AML-193 (cell line): ENCODE results near the gene CDC42BPB.
"Not testable (repeated sequence)": the region's sequence is repeated elsewhere in the genome, so short reads cannot be mapped to it uniquely, and the experiment has no call there.

Experiments used
- DNase-seq, 2 experiments: peaks; one replicate each; lab custom pipeline; 2025; lab: John Stamatoyannopoulos, UW

CDC42BPB gene

DNA sequence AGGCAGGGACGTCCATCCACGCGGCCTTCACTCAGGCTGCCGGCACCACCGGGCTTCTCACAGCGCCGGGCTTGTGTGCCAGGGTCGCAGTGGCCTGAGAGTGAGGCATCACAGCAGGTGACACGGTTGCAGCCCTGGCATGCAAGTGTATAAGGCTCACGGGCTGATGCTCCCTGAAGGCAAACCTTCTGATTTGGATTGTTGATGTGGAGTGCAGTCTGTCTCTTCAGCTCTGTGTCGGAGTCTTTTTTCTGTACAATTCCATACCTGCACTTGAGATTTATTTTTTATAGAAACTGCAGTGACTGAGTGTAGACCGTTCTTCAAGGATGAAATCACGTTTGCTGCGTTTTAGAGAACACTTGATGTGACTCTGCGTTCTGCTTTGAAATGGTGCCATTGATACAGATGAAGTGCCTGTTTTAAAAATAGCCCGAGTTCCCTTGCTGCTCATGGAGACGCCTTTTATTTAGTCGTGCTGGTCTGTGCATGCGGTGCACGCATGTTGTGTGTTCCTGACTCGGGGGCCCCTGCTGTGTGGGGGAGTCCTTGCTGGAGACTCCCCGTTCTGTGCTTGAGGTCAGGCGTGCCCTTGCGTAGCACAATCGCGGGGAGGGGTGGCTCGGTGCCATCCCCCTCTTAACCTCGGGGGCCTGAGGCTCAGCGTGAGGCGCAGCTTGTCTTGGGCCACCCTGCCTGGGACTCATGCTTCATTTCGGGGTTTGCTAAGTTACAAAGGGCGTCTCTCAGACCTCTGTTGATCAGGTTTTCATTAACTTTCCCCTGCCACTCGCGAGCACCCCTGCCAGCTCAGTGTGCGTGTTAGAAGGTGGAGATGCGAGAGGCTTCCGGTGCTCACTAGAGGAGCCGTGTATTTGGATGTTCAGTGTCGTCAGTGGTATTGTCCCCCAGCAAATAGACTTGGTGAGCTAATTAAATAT is 156.4 kb downstream of the CDC42BPB start:
- DNase-seq: no peak

- DNase-seq: no peak
Measured at GRCh38 chr14:102899516-102899900, 157.8 kb downstream of the CDC42BPB start.

- no peak for DNase-seq
Measured at GRCh38 chr14:102898776-102899515, 158.4 kb downstream of the CDC42BPB start.

DNA sequence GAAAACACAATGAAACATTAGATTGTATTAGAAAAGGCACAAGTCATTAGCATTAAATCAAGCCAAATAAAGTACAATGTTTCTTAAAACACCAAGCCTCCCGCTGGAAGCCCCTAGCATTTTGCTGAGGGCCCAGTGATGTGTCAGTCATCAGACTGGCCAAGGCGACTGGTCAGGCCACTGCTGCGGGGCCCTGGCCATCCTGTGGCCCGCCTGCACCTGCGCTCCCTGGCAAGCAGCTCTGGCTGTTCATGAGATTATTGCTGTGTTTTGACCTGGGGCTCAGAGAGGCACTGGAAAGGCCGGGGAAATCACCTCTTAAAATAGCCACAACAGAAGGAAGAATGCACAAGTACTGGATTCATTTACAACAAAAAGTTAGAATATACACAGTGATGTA is 159.1 kb downstream of the CDC42BPB start:
- DNase-seq: no peak

GRCh38 chr14:102897299-102898027 is 159.9 kb downstream of the CDC42BPB start:
- no peak for DNase-seq

- DNase-seq: not testable (repeated sequence)
Measured at GRCh38 chr14:102896735-102897134, 160.6 kb downstream of the CDC42BPB start.

GRCh38 chr14:102893452-102893851 is 163.9 kb downstream of the CDC42BPB start:
- DNase-seq: no peak

- no peak for DNase-seq
Measured at GRCh38 chr14:102892651-102893050, 164.7 kb downstream of the CDC42BPB start.

DNA sequence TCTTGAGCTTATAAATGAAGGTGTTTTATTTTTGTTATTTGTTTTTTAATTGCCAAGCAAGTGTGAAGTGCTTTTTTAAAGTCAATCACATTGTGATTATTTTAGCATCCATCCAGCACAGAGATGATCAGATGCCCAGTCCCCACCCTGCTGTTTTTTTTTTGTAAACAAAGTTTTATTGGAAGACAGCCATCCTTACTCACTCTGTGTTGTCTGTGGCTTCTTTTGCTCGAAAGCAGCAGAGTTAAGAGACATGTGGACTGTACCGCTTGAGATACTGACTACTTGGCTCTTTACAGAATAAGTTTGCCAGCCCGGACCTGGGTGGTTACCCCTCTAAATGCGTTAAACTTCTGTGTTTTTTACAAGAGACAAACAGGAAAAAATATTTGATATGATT is 165.8 kb downstream of the CDC42BPB start:
- no peak for DNase-seq

GRCh38 chr14:102891111-102891510 is 166.2 kb downstream of the CDC42BPB start:
- no peak for DNase-seq

GRCh38 chr14:102889615-102890014 is 167.7 kb downstream of the CDC42BPB start:
- DNase-seq: no peak

DNA sequence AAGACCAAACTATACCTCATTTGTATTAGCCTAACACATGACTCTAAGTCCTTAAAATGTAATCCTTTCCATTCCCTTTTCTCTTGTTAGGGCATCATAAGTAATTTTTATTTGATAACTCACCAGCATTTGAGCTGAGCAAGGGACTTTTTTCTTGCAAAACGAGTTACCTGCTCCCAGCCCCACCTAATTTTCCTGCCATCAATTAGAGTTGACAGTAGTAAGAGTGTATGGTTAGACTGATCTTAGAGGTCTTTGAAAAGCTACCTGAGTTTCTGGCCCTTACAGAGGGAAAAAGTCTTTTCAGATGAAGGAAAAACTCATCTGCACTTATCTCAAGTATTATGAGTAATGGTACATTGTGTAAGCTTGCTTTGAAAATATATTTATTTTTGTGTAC is 168.6 kb downstream of the CDC42BPB start:
- DNase-seq: no peak

DNA sequence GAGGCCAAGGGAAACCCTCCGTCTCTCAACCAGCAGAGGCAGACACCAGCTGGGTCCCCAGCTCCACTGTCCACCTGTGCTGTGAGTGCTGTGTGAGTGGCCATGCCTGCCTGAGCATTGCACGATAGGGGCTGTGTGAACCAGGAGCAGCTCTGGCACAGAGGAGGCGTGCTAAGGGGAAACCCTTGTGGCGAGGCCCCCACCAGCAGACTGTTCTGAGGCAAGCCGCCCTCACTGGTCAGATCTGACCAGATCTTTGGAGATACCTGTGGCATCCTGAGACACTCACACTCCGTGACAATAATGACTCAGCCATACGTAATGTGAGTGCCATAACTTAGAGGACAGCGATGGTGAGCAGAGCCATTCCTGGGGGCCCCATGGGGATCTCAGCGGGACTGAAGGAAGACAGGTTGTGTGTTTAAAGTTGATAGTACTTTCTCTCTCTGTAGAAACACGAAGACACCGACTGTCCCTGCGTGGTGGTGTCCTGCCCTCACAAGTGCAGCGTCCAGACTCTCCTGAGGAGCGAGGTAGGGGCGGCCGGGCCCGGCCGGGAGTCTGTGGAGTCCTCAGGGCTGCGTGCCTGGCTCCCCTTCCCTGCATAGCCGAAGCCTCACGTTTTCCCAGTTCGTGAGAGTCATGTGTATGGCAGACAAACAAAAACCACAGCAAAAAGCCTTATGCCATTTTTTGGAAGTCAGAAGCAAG is 171.5 kb downstream of the CDC42BPB start:
- no peak for DNase-seq

DNA sequence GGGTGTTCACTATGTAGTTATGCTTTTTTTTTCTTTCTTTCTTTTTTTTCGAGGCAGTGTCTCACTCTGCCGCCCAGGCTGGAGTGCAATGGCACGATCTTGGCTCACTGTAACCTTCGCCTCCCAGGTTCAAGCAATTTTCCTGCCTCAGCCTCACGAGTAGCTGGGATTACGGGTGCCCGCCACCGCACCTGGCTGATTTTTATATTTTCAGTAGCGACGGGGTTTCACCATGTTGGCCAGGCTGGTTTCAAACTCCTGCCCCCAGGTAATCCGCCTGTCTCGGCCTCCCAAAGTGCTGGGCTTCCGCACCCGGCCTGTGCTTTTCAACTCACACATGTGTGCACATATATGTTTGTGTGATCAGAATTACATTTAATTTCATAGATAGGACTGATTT is 173.8 kb downstream of the CDC42BPB start:
- no peak for DNase-seq

- no peak for DNase-seq
Measured at GRCh38 chr14:102883089-102883541, 174.2 kb downstream of the CDC42BPB start.
